OCI-LY7 (cell line): Measurements from ENCODE around the gene MICB.

Experiments used
- CTCF ChIP-seq: fragments of 200-600 bp; sonication (generic); conservative IDR thresholded peaks from 2 replicates; pipeline ENCODE4 v1.5.1; 2014; ENCODE audit warnings: mild to moderate bottlenecking, antibody characterized with exemption, low read length, moderate library complexity, mixed read lengths
- EZH2phosphoT487 ChIP-seq: fragments of 200-600 bp; sonication (generic); IDR thresholded peaks from 2 replicates; pipeline ENCODE4 v1.6.1; 2018; ENCODE audit warnings: low read depth, borderline replicate concordance, mild to moderate bottlenecking, mixed run types, antibody characterized with exemption, low read length, moderate library complexity, mixed read lengths

GRCh38 chr6:31556307-31556706 is 58.4 kb downstream of the MICB start:
- no peak for TF ChIP-seq CTCF
- no peak for TF ChIP-seq EZH2phosphoT487
